CD14-positive monocyte (primary cell): Measurements from ENCODE around the gene XPO6. TPM values are rescaled to one million over a fixed set of nuclear protein-coding genes. Genes with fewer than 3 reads are reported as not detected.

Source experiments
- DNase-seq, 3 donors: peaks; one replicate each; pipeline ENCODE4 v3.0.0-alpha.2; 2011 to 2022
- H2AFZ ChIP-seq: 2 replicates; pipeline ENCODE4 v1.6.0; 2012; ENCODE audit warnings: mild to moderate bottlenecking, low read depth, low read length, inconsistent platforms; ENCODE audit not compliant: insufficient read depth, poor library complexity, severe bottlenecking
- H3K27ac ChIP-seq, 2 donors: 1 replicate in 1 of 2; 2 replicates in 1 of 2; pipeline ENCODE4 v1.5.1; 2012 to 2013; ENCODE audit warnings: low read length in 2 of 2, control low read depth in 1 of 2, inconsistent platforms in 1 of 2, low read depth in 1 of 2, mild to moderate bottlenecking in 1 of 2
- H3K27me3 ChIP-seq, 2 donors: one replicate each; pipeline versions ENCODE4 v1.6.0 to v1.6.1; 2011 to 2013; ENCODE audit warnings: low read length in 2 of 2; ENCODE audit not compliant: control insufficient read depth in 2 of 2, insufficient read depth in 2 of 2
- H3K36me3 ChIP-seq, 2 donors: replicated peaks in 1 of 2; 1 replicate in 1 of 2; 2 replicates in 1 of 2; pipeline versions ENCODE4 v1.5.1 to v1.6.1; 2012 to 2013; ENCODE audit warnings: low read length in 2 of 2, control low read depth in 1 of 2, inconsistent platforms in 1 of 2, mild to moderate bottlenecking in 1 of 2; ENCODE audit not compliant: insufficient read depth in 2 of 2, control insufficient read depth in 1 of 2
- H3K4me1 ChIP-seq, 2 donors: 1 replicate in 1 of 2; 2 replicates in 1 of 2; pipeline versions ENCODE4 v1.5.1 to v1.6.1; 2012 to 2013; ENCODE audit warnings: low read length in 2 of 2, control low read depth in 1 of 2, inconsistent platforms in 1 of 2, mild to moderate bottlenecking in 1 of 2, moderate library complexity in 1 of 2; ENCODE audit not compliant: insufficient read depth in 2 of 2, control insufficient read depth in 1 of 2
- H3K4me2 ChIP-seq: replicated peaks from 2 replicates; pipeline ENCODE3; 2012; ENCODE audit warnings: low read length, moderate library complexity, mild to moderate bottlenecking; ENCODE audit not compliant: poor library complexity, severe bottlenecking; ENCODE audit errors: extremely low read depth
- H3K4me3 ChIP-seq, 3 experiments: fragments of 200-600 bp in 1 of 3; sonication (generic) in 1 of 3; replicated peaks in 1 of 3; 1 replicate in 2 of 3; 2 replicates in 1 of 3; pipeline ENCODE4 v1.5.1; 2011 to 2013; ENCODE audit warnings: low read length in 3 of 3, mild to moderate bottlenecking in 3 of 3, control low read depth in 2 of 3, low read depth in 2 of 3, inconsistent platforms in 1 of 3, moderate library complexity in 1 of 3
- H3K79me2 ChIP-seq: 2 replicates; pipeline ENCODE4 v1.6.0; 2012; ENCODE audit warnings: mild to moderate bottlenecking, control low read depth, inconsistent platforms, low read length, moderate library complexity; ENCODE audit not compliant: insufficient read depth
- H3K9ac ChIP-seq: 2 replicates; pipeline ENCODE4 v1.6.0; 2017; ENCODE audit warnings: low read length, mild to moderate bottlenecking; ENCODE audit not compliant: insufficient read depth, poor library complexity, severe bottlenecking
- H3K9me3 ChIP-seq, 2 donors: replicated peaks in 1 of 2; 1 replicate in 1 of 2; 2 replicates in 1 of 2; pipeline versions ENCODE4 v1.5.1 to v1.6.1; 2012 to 2013; ENCODE audit warnings: low read length in 2 of 2, control low read depth in 1 of 2; ENCODE audit not compliant: control insufficient read depth in 1 of 2, insufficient read depth in 1 of 2
- H4K20me1 ChIP-seq: 2 replicates; pipeline ENCODE4 v1.6.0; 2012; ENCODE audit warnings: mild to moderate bottlenecking, low read length, control low read depth, moderate library complexity; ENCODE audit not compliant: insufficient read depth
- H3K27ac Mint-ChIP-seq, 7 donors: one replicate each; pipeline ENCODE4 v1.8.0; 2020; ENCODE audit warnings: mild to moderate bottlenecking in 7 of 7, mixed read lengths in 7 of 7, moderate library complexity in 6 of 7, inconsistent platforms in 2 of 7
- H3K27me3 Mint-ChIP-seq, 3 donors: one replicate each; pipeline ENCODE4 v1.8.0; 2021 to 2022; ENCODE audit warnings: low read depth in 3 of 3, mild to moderate bottlenecking in 3 of 3, mixed read lengths in 3 of 3, moderate library complexity in 3 of 3, inconsistent platforms in 1 of 3
- H3K36me3 Mint-ChIP-seq, 2 donors: one replicate each; pipeline ENCODE4 v1.8.0; 2020; ENCODE audit warnings: mixed read lengths in 2 of 2, inconsistent platforms in 1 of 2, mild to moderate bottlenecking in 1 of 2
- H3K4me1 Mint-ChIP-seq: one replicate; pipeline ENCODE4 v1.8.0; 2020; ENCODE audit warnings: mild to moderate bottlenecking, mixed read lengths
- H3K4me3 Mint-ChIP-seq, 2 donors: one replicate each; pipeline ENCODE4 v1.8.0; 2020; ENCODE audit warnings: mild to moderate bottlenecking in 2 of 2, mixed read lengths in 2 of 2, moderate library complexity in 1 of 2
- H3K9me3 Mint-ChIP-seq, 7 donors: one replicate each; pipeline ENCODE4 v1.8.0; 2020 to 2022; ENCODE audit warnings: mixed read lengths in 7 of 7, mild to moderate bottlenecking in 6 of 7, moderate library complexity in 6 of 7, inconsistent platforms in 2 of 7
- CTCF ChIP-seq: fragments of 200-600 bp; IDR thresholded peaks from one replicate; pipeline ENCODE4 v1.8.0; 2022; ENCODE audit warnings: antibody characterized with exemption, mild to moderate bottlenecking
- WGBS: methylation state at CpG from one replicate; pipeline ENCODE4 v1.1.5; 2013; ENCODE audit warnings: missing lambda C conversion rate; ENCODE audit not compliant: insufficient coverage; 5-methylcytosine and 5-hydroxymethylcytosine counted together
- intact Hi-C, 2 donors: fragments of 100-400 bp; cut with micrococcal nuclease; formaldehyde crosslinking; loops; one replicate each; pipeline versions ENCODE4 v1.15.0 to v1.15.1; 2023
- polyA plus RNA-seq, 3 donors: library from polyadenylated mRNA; depleted of rRNA in 1 of 3; unstranded in 2 of 3; stranded (reverse) in 1 of 3; fragments of 300-500 nt in 2 of 3; fragments of >200 nt in 1 of 3; fragmentation: Illumina TruSeq in 2 of 3; gene quantifications; 1 replicate in 2 of 3; 2 replicates in 1 of 3; pipeline ENCODE4 v1.2.3, GENCODE V29; 2012 to 2021

Gene XPO6
- polyA plus RNA-seq, 3 donors: 35.7 to 166 (median 38.3) TPM

- peak overlapping the region; percentile 56 to 82 for H3K27ac ChIP-seq
- peak; percentile 66 to 78 (median 72) for DNase-seq
- Mint-ChIP-seq H3K9me3 (no peaks in the 10 kb centered on the region), H3K27me3 (peaks cover 0 to 2% (median 0%) of the 10 kb centered on the region in 3 donors), H3K4me3 (peak overlapping the region; percentile 6 to 23), H3K4me1 (peaks cover 32% of the 10 kb centered on the region), H3K27ac (peak overlapping the region; percentile 80 to 98 (median 96)), H3K36me3 (peaks cover 84 to 90% of the 10 kb centered on the region in 2 donors)
- peak overlapping the region; percentile 17 for H3K4me2 ChIP-seq
- no peak overlapping the region for H3K9ac ChIP-seq
- H3K4me1 ChIP-seq: peaks cover 33 to 37% of the 10 kb centered on the region in 2 donors
- no peak for TF ChIP-seq CTCF
- no peaks in the 10 kb centered on the region for H3K79me2 ChIP-seq
- peaks cover 82 to 86% of the 10 kb centered on the region in 2 donors for H3K36me3 ChIP-seq
- no peak overlapping the region for H2AFZ ChIP-seq
- no peak overlapping the region for H3K4me3 ChIP-seq
- intact Hi-C loops: loop anchor here in 1 of 2 donors (2.0 kb wide), 1 partner anchor 100 kb away; the partner anchor contains the start of gene XPO6
- no peaks in the 10 kb centered on the region for H3K27me3 ChIP-seq
- WGBS: no CpG with 5 or more reads among the region's 5 CpGs
- H4K20me1 ChIP-seq: peaks cover 24% of the 10 kb centered on the region
- no peaks in the 10 kb centered on the region for H3K9me3 ChIP-seq
Observed at GRCh38 chr16:28110479-28110878, 101.3 kb downstream of the XPO6 start.

DNA sequence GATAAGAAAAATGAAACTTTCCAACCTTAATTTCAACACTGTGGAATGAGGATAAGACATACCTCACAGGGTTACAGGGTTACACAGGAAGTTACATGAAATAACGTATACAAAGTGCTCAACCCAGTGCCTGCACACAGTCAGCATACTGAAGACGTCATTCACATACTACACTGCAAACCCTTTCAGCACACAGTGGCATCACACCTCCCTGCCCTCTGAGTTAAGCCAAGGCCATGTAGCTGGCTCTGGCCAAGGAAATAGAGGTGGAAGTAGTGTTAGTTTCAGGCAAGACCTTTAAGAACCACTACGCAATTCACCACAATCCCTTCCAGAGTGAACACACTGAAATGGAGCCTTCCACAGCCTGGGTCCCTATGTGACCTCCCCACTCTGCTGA lies 101.7 kb downstream of the XPO6 start:
- DNase-seq: peak; percentile 30 to 65 (median 48)
- H3K36me3 Mint-ChIP-seq: peaks cover 84 to 90% of the 10 kb centered on the region in 2 donors
- Histone ChIP-seq H3K4me1 (peaks cover 33 to 37% of the 10 kb centered on the region in 2 donors), H3K9ac (no peak overlapping the region), H4K20me1 (peaks cover 24% of the 10 kb centered on the region), H3K27ac (peak overlapping the region; percentile 56 to 82), H3K9me3 (no peaks in the 10 kb centered on the region), H3K36me3 (peaks cover 82 to 86% of the 10 kb centered on the region in 2 donors), H3K27me3 (no peaks in the 10 kb centered on the region), H3K79me2 (no peaks in the 10 kb centered on the region), H3K4me3 (no peak overlapping the region), H2AFZ (no peak overlapping the region), H3K4me2 (peak overlapping the region; percentile 17)
- intact Hi-C loops: loop anchor here in 1 of 2 donors (2.0 kb wide), 1 partner anchor 101 kb away; the partner anchor contains the start of gene XPO6
- peak overlapping the region; percentile 80 to 98 (median 96) for H3K27ac Mint-ChIP-seq
- peaks cover 32% of the 10 kb centered on the region for H3K4me1 Mint-ChIP-seq
- no peaks in the 10 kb centered on the region for H3K9me3 Mint-ChIP-seq
- no CpG with 5 or more reads among the region's 3 CpGs for WGBS
- peak overlapping the region in 1 of 2 donors; percentile 6 for H3K4me3 Mint-ChIP-seq
- TF ChIP-seq CTCF: no peak
- peaks cover 0 to 2% (median 0%) of the 10 kb centered on the region in 3 donors for H3K27me3 Mint-ChIP-seq
